PFSK-1 (cell line): ENCODE results near the gene ARPC5.

Experiments
- FOXP2 ChIP-seq: optimal IDR thresholded peaks from 2 replicates; pipeline ENCODE3; 2011; ENCODE audit warnings: borderline replicate concordance, control low read depth, inconsistent platforms; ENCODE audit not compliant: insufficient read depth; ENCODE audit errors: extremely low read length, extremely low read depth
- POLR2AphosphoS5 ChIP-seq: IDR thresholded peaks from 2 replicates; pipeline ENCODE4 v1.6.1; 2012; ENCODE audit warnings: low read depth, mild to moderate bottlenecking, control low read depth, low read length, moderate library complexity
- SIN3A ChIP-seq: IDR thresholded peaks from 2 replicates; pipeline ENCODE4 v1.6.1; 2012; ENCODE audit warnings: mild to moderate bottlenecking, low read length, moderate library complexity, borderline replicate concordance; ENCODE audit not compliant: insufficient read depth

DNA sequence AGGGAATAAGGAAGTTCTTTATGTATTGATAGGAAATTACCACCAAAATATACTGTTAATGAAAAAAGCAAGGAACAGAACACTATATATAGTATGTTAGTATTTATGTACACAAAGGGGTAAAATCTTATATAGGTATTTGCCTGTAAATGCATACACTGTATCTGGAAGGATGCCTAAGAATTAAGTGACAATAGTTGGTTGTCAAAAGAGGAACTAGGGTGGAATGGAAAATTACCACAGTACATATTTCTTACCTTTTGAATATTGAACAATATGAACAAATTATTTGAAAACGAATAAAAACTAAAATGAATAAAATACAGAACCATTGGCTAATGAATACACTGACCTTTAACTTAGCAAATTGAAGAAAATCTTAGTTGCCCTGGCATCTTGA lies 13.6 kb downstream of the ARPC5 start:
- no peak for TF ChIP-seq POLR2AphosphoS5
- TF ChIP-seq FOXP2 = no peak
- no peak for TF ChIP-seq SIN3A
